Measurements from ENCODE around the gene VSNL1.
"Not testable (repeated sequence)": the region's sequence is repeated elsewhere in the genome, so short reads cannot be mapped to it uniquely, and the experiment has no call there.

VSNL1 gene

GRCh38 chr2:17542471-17542870, 2.0 kb downstream of the VSNL1 start:
- no peak for DNase-seq (ENCODE audit: low spot score)

- no peak for DNase-seq (ENCODE audit: low spot score)
Observed at GRCh38 chr2:17543131-17543660, 2.7 kb downstream of the VSNL1 start.

- no peak for DNase-seq (ENCODE audit: low spot score)
Observed at GRCh38 chr2:17543848-17544247, 3.4 kb downstream of the VSNL1 start.

- no peak for DNase-seq (ENCODE audit: low spot score)
Observed at GRCh38 chr2:17544256-17544655, 3.8 kb downstream of the VSNL1 start.

GRCh38 chr2:17545680-17546613, 5.5 kb downstream of the VSNL1 start:
- DNase-seq (ENCODE audit: low spot score): no peak

- DNase-seq (ENCODE audit: low spot score): no peak
Observed at GRCh38 chr2:17547237-17547636, 6.7 kb downstream of the VSNL1 start.

GRCh38 chr2:17547737-17548136, 7.2 kb downstream of the VSNL1 start:
- no peak for DNase-seq (ENCODE audit: low spot score)

- no peak for DNase-seq (ENCODE audit: low spot score)
Observed at GRCh38 chr2:17550907-17551306, 10.4 kb downstream of the VSNL1 start.

GRCh38 chr2:17555150-17555549, 14.7 kb downstream of the VSNL1 start:
- DNase-seq (ENCODE audit: low spot score): no peak

- DNase-seq (ENCODE audit: low spot score): no peak
Observed at GRCh38 chr2:17557596-17557995, 17.1 kb downstream of the VSNL1 start.

- DNase-seq (ENCODE audit: low spot score): no peak
Observed at GRCh38 chr2:17558053-17558452, 17.6 kb downstream of the VSNL1 start.

GRCh38 chr2:17558878-17559277, 18.4 kb downstream of the VSNL1 start:
- DNase-seq (ENCODE audit: low spot score): no peak

GRCh38 chr2:17565726-17566125, 25.2 kb downstream of the VSNL1 start:
- not testable (repeated sequence) for DNase-seq (ENCODE audit: low spot score)

GRCh38 chr2:17571681-17572080, 31.2 kb downstream of the VSNL1 start:
- no peak for DNase-seq (ENCODE audit: low spot score)

GRCh38 chr2:17573085-17573803, 32.7 kb downstream of the VSNL1 start:
- no peak for DNase-seq (ENCODE audit: low spot score)

- DNase-seq (ENCODE audit: low spot score): no peak
Observed at GRCh38 chr2:17573804-17574175, 33.3 kb downstream of the VSNL1 start.

- no peak for DNase-seq (ENCODE audit: low spot score)
Observed at GRCh38 chr2:17574406-17575073, 34.0 kb downstream of the VSNL1 start.

- no peak for DNase-seq (ENCODE audit: low spot score)
Observed at GRCh38 chr2:17576802-17577201, 36.3 kb downstream of the VSNL1 start.

GRCh38 chr2:17578466-17578928, 38.0 kb downstream of the VSNL1 start:
- DNase-seq (ENCODE audit: low spot score): peak; percentile 2

- no peak for DNase-seq (ENCODE audit: low spot score)
Observed at GRCh38 chr2:17579605-17580318, 39.3 kb downstream of the VSNL1 start.

GRCh38 chr2:17580319-17580715, 39.8 kb downstream of the VSNL1 start:
- no peak for DNase-seq (ENCODE audit: low spot score)

GRCh38 chr2:17581831-17582230, 41.3 kb downstream of the VSNL1 start:
- DNase-seq (ENCODE audit: low spot score): no peak

Data from globus pallidus (tissue), 1 donor.